Stimulated activated CD8-positive, alpha-beta memory T cell treated with anti-CD3 and anti-CD28 coated beads, Interleukin-7, amount 100 ng/mL, for 24 hours (primary cell): Measurements from ENCODE around the gene CDH4.

Experiments
- DNase-seq: peaks from one replicate; pipeline ENCODE4 v3.0.0-alpha.2; 2020; ENCODE audit warnings: low read depth

CDH4 gene

DNA sequence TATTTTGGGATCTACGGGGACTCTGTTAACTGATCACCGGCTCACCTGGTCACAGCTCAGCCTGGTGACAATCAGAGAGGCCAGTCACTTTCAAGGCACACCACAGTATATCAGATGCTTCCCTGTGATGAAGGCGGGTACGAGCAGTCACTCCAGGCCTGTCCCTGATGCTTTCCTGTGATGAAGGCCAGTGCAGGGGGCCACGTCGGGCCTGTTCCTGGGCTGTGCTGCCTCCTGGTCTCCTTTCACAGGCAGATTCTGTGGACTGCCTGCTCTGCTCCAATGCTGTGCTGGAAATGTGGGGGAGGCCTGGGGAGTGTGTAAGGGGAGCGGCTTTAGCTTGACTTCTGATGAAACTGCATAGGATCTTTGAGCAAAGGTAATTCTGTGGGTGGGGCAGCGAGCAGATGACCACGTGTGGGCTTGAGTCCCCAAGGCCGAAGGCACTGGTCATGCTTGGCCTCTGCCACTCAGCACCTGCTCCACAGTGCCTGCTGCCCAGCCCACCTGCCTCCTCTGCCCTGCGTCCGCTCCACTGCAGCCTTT lies 441.1 kb downstream of the CDH4 start:
- DNase-seq: no peak

DNA sequence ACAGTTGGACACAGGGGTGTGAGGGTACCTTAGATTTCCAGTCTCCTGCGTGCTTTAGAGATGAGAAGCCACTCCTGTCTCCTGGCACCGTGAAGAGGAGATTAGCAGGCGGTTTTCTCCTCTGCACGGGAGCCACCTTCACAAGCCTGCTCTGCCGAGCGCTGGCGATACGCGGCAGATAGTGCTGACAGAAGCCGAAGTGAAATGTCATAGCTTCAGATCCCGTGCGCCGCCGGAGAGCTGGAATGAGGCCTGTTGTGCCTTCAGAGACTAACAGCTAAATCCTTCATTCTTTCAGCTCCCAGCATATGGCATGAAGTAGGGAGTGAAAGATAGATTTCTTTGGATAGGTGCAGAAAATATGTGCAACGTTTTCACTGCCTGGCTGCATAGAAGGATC lies 442.6 kb downstream of the CDH4 start:
- no peak for DNase-seq

DNA sequence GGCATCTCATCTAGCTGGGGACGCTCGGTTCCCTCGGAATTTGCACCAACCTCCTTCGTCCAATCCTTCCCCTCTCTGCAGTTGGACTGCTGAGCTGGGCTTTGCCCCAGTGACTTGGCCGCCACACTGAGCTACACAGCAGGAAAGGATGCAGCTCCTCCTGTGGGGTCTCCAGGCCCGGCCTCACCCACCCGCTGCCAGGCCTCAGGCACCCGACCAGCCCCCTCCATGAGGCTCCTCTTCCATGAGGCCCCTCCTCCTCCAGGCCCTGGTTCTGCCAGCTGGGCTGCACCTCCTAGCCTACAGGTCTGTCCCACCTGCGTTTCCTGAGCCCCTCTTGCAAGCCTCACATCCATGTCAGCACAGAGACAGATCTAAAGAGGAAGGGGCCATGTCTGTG lies 443.7 kb downstream of the CDH4 start:
- DNase-seq: no peak

DNA sequence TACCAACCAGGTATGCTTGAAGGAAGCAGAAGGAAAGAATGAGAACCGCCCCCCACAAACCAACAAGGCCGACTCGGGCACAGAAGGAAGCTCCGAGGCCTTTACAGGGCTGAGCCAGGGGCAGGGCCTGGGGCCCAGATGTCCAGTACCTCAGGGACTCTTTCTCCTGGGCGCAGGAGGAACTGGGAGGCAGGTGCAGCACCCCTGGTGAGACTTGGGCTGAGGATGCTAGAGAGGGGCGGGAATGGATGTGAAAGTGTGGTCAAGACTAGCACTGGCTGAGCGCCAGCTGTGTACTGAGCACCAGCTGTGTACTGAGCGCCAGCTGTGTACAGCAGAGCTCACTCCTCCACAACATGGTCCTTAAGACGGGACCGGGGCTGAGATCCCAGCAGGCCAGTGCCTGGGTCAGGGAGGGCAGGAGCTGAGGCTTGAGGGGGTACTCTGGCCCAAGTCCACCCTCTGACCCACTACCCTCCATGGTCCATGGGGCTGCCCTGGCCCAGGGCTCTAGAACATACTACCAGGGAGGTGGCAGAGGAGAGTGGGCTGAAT lies 444.2 kb downstream of the CDH4 start:
- no peak for DNase-seq

DNA sequence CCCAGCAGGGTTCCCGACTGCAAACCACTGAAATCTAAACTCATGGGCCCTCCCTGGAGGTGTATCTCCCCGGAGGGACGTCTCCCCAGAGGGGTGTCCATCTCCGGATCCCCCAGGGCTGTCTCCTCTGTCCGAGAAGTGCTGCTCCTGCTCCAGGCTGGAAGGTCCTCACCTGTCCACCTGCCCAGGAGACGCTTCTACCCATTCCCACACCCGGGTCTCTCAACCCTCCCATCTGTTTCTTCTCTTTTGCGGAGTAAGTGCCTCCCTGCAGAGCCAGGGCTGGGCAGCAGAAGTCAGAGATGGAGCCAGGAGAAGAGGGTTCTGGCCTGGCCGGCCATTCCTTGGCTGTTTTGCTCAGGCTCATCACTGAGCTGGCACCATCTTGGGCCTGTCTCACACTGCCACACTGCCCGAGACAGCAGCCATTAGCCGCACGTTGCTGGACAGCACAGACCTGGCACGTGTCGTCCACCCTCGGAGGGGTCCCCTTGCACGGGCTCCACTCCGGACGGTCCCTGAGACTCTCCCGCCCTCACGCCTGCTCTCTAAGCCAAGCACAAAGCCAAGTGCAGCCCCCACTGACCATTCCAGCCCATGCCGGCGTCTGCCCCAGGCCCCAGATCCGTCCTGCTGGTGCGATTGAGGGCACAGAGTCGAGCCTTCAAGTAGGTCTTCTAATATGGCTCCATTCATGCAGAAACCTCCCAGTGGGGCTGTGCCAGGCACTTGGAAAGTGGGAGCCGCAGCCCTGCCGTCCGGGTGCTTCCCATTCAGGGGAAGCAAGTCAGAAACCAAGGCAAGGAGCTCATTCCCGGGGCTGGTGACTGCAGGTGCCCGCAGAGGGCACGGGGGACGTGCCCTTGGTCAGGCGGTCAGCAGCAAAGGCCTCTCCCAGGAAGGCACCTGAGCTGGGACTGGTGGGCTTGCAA lies 445.9 kb downstream of the CDH4 start:
- no peak for DNase-seq

DNA sequence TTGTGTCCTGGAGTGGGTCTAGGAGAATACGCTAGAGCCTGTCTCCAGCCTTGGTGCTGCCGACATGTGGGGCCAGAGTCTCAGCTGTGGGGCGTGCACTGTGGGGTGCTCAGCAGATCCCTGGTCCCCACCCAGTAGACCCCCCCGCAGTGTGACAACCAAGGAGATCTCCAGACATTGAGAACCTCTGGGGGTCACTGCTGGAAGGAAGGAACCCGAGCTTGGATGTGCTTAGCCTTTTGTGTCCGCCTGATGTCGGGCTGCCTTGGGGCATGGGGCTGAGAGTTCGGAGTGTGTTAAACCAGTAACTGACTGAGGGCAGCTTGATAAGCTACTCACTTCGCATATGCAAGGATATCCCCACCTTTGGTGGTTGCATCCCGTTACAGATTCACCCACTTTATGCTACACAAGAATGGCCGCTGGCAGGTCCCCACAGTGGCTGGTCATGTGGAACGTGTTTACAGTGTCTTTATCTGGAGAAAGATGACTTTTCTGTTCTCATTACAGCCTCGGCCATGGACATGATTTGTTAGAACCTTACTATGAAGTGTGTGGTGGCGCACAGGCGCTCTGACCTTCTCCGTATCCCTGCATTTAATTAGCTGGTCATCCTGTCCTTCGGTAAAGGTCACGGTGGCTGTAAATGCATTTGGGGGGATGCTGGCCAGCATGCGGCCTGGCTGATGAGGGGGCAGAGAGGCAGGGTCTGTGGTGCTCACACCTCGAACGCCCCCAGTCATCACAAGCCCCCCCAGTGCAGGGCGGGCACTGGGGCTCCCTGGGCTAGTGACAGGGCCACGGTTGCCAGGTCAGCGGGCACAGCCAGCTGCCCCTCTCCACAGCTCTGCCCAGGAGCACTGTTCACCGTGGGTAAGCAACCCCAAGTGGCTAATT lies 446.8 kb downstream of the CDH4 start:
- DNase-seq: no peak

DNA sequence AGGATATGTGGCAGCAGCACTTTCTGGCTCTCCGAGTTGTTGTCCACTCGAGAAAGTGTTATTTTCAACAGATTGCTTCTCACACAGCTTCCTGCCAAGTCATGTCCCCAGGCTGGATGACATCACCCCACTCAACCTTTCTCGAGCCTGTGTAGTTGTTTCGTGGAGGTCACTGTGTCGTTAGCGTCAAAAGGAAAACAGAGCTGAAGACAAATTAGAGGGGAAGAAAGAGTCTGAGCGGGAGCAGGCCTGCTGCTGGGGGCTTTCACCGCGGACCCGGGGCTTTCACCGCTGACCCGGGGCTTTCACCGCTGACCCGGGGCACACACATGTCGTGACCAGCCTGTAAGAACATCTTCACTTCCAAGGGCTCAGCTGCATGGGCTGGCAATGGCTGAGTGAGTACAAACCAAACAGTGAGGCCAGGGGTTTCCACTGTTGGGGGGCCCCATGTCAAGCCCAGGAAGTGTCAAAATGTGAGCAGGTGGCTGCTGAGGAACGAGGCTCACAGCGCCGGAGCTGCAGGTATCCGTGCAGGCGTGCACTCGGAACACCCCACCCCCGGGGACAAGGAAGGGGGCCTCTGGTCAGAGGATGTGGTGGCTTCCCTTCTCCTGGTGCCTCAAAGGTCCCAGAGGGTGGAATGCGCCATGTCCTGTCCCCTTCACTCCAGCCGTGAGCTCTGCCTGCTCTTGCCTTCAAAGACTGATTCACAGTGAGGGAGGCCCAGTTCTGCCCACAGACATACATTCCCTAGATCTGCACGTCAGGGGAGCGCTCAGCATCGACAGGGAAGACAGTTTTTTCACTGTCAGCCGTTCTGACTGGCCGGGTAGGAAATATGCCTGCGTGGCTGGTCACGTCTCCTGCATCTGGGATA lies 447.7 kb downstream of the CDH4 start:
- no peak for DNase-seq

DNA sequence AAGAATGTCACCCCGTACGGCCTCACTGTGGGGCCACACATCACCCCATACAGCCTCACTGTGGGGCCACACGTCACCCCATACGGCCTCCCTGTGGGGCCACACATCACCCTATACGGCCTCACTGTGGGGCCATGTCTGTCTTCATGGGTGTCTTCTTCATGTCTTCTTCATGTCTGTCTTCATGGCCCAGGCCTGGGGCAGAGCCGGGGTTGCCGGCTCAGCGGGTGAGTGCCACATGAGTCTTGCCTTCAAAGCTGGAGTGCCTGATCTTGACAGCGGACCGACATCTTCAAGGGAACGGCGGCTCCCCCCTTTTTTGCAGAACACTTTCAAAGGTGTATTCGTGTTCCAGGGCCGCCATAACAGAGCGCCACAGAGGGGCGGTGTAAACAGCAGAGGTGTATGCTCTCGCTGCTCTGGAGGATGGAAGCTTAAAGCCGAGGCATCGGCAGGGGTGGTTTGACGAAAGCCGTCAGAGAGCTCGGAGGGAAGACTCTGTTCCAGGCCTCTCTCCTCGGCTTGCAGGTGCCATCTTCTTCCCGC lies 448.6 kb downstream of the CDH4 start:
- DNase-seq: no peak

DNA sequence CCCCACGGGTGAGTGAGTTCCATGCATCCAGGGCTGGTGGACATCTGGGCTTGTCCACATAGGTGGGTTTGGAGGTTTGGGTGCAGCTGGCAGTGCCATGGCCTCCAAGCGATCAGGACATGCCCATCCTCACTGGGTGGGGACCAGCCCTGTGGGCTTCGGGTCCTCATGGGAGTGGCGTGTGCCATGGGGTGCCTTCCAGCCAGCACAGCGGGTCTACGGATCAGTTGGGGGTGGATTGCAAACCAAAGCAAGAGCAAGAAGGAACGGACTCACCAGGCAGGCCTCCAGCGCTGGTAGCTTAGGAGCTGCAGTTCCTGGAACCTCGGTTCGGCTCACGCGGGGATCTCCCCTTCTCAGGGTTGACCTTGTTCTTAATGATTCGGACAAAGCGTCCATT lies 449.3 kb downstream of the CDH4 start:
- DNase-seq: no peak

DNA sequence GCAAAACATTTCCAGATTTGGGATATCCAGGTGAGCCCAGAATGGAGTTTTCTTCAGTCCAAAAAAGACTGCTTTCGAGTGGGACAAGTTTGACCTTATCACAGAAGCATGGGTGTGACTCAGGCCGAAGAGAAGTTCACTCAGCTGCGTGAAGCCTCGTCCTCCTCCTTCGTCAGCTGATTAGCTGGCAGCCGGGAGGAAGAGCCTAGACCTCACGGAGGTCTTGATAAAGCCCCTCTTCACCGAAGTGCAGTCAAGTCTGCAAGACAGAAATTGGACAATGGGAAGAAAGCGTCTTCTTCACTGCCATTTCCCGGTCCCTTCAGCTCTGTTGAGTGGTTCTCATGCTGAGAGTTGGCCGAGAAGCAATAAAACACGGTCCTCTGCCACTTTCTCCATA lies 449.7 kb downstream of the CDH4 start:
- no peak for DNase-seq

DNA sequence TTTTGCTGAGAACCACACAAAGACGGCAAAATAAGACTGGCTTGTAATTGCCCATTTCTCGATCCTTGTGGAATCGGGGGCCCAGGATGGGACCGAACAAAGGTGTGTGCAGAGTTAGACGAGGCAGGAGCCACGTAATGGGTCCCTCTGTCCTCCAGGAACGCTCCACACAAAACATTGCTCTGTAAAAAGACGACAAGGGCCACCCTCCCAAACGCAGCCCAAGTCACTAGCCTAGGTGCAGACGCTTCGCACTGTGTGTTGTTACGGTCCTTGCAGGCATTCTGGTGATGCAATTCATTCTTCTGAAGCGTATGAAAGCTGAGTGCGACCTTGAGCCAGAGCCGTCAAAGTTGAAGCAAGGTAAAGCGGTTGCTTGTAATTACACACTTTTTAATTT lies 450.2 kb downstream of the CDH4 start:
- no peak for DNase-seq

DNA sequence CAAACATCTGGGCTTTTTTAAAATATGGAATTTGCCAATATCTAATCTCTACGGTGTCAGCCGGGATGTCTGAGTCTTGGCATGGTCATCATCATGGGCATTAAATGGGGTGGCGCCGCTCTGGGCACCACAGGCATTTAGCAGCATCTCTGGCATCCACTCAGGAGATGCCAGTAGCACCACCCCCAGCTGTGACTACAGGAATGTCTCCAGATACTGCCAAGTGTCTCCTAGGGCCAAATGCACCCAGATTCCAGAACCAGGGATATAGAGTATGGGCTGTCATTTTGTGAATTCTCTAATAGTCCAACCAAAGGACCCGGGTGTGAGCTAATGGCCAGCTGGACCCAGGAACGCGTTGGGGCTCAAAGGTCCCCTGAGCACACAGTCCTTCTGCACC lies 452.6 kb downstream of the CDH4 start:
- no peak for DNase-seq

DNA sequence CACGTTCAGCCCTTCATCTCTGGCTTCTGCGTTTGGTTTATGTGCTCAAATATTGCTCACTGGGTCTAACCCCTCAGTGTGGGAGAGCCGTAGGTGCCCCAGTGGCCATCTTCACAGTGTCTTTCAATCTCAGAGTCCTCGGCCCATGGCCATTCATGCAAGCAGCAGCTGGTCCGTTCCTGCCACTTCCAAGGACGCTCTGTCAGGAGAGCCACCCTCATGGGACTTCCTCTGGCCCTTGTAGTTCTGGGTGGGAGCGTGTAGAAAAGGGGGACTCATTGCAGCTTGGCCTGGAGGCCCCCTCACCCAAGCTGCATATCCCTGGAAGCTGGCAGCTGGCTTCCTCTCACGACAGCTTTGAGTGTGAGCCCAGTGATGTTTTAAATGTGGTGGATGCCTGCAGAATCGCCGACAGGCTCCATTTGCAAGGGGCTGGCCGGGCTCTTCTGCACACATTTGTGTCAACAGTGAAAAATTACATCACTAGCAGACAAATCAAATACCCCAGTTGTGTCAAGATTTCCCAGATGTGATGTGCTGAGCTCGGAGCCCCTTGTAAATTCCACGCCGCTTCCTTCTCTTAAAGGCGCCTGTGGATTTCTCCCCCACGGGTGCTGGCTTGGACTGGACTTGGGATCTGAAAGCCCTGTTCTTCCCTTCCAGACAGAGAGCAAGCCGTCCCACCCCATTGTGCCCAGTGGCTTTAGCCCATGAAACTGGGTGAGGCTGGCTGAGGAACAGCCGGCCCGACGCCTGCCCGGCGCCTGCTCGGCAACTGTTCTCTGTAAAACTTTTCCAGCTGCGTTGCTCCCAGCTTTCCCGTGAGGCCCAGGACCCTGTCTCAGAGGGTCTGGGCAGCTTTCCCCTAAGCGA lies 453.6 kb downstream of the CDH4 start:
- DNase-seq: no peak

DNA sequence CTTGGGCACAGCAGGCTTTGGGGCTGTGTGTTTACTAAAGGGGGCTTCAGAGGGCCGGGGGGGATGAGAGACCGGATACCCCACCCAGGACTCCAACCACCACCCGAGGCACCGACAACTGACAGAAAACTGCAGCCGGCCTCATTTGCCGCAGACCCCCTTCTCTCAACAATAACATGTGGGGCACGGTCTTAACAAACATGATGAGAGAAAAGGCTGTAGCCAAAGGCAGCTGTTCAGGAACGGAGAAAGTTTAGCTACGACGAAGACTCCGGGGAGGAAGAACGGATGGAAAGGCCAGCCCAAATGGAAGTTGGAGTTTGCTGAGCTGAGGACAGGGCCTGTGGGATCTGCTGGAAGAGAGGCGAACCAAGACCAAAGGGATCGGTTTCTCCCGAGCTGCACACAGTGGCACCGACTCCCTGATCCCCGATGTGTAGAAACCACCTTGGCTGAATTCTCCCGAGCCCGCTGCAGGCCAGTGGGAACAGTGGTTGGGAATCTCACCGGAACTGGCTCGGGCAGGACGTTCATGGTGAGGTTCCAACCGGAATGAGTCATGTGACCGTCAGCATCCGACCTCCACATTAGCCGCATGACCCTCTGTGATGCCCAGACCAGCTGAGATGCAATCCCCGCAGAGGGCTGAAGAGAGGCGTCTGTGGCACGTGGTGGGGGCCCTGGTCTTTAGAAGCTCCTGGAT lies 454.3 kb downstream of the CDH4 start:
- DNase-seq: no peak

DNA sequence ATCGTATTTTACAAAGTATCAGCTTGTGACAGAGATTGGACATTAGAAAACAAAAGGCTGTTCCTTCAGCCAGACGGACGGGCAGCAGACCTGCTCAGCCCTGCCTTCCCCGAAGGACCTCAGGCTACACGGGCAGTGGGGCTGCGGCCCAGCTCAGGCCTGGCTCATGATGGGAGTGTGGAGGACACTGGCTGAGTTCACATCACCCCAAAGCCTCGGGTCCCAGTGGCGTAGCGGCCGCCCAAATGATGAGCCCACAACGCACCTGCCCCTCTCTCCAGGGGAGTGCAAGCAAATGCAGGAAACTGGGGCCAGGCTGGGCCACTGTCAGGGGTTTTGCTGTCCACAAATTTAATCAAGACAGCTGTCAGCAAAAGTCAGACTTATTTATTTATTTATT lies 456.8 kb downstream of the CDH4 start:
- no peak for DNase-seq

DNA sequence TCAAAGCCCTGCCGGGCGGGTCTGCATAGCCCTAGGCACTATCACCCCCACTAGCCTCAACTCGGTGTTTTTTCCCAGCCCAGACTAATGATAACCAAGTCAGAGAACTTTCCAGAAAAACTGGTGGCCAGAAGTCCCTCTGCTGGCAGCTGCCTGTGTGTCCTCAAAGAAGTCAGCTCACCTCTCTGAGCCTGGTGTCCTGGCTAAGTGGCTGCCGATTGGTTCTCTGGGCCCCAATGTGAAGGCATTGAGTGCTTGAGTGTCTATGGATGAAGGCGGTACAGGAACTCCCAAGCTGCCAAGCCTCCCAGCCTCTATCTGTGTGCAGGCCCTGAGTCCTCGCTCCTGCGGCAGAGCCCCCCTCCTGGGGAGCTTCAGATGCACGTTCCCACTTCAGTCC lies 458.0 kb downstream of the CDH4 start:
- DNase-seq: no peak

DNA sequence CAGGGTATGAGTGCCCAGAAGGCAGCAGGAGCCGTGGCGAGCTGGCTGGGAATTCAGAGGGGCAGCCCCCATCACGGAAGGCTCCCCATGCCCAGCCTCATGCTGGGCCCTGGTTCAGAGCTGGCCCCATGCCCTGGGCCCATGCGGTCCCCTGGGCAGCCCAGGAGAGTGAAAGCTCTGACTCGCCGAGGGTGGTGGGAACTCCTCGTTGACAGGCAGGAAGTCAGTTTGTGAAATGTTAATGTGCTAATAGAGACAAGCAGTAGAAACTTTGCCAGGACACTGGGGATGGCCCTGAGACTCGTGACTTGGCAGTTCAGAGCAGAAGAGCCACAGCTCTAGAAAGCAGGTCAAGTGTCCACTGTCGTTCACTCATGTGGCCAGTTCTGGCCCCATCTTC lies 460.6 kb downstream of the CDH4 start:
- DNase-seq: no peak

DNA sequence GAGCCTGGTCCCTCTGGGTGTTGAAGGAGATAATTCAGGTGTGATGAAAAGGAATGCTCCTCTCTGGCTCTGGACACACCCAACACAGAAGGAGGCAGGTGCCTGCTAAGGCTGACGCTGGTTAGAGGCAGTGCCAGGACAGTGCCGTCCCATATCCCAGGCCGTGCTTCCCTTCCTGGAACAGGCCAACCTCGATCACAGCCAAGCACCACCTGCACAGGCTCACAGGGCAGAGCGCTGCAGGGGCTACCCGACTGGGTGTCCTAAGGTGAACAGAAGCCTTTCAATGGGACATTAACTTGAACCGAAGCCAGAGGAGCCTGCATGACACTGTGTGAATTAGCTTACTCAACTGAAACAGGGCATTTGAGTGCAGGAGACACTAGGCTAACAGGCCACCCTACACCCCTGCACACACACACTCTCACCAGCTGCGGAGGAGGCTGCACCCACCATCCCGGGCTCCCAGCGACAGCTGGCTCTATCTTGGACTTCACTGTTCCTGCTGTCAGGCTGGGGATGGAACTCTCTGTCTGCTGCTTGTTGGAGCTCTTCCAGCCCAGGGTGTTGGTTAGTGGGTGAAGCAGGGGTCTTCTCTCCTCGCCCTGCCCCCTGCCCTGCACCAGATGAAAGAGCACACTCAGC lies 466.4 kb downstream of the CDH4 start:
- no peak for DNase-seq
